NCI-H510A treated with DMSO at 0.1 percent for 48 hours (cell line): ENCODE data around the gene RSF1.
"Not testable (repeated sequence)": the region's sequence is repeated elsewhere in the genome, so short reads cannot be mapped to it uniquely, and the experiment has no call there.

Experiments
- DNase-seq: peaks from one replicate; lab custom pipeline; 2025; lab: John Stamatoyannopoulos, UW

RSF1 gene, protein sequence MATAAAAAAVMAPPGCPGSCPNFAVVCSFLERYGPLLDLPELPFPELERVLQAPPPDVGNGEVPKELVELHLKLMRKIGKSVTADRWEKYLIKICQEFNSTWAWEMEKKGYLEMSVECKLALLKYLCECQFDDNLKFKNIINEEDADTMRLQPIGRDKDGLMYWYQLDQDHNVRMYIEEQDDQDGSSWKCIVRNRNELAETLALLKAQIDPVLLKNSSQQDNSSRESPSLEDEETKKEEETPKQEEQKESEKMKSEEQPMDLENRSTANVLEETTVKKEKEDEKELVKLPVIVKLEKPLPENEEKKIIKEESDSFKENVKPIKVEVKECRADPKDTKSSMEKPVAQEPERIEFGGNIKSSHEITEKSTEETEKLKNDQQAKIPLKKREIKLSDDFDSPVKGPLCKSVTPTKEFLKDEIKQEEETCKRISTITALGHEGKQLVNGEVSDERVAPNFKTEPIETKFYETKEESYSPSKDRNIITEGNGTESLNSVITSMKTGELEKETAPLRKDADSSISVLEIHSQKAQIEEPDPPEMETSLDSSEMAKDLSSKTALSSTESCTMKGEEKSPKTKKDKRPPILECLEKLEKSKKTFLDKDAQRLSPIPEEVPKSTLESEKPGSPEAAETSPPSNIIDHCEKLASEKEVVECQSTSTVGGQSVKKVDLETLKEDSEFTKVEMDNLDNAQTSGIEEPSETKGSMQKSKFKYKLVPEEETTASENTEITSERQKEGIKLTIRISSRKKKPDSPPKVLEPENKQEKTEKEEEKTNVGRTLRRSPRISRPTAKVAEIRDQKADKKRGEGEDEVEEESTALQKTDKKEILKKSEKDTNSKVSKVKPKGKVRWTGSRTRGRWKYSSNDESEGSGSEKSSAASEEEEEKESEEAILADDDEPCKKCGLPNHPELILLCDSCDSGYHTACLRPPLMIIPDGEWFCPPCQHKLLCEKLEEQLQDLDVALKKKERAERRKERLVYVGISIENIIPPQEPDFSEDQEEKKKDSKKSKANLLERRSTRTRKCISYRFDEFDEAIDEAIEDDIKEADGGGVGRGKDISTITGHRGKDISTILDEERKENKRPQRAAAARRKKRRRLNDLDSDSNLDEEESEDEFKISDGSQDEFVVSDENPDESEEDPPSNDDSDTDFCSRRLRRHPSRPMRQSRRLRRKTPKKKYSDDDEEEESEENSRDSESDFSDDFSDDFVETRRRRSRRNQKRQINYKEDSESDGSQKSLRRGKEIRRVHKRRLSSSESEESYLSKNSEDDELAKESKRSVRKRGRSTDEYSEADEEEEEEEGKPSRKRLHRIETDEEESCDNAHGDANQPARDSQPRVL (N-terminal part only)

GRCh38 chr11:77820565-77821348, at the start of gene RSF1, which contains the start of gene AAMDC:
Gene RSF1, minus strand, starts transcription at chr11:77820722. Its CDS starts 8 bp downstream, at chr11:77820714.
Gene AAMDC, plus strand, starts transcription at chr11:77821144. Its CDS starts 21,353 bp downstream, at chr11:77842497.
- peak; percentile 97 for DNase-seq

GRCh38 chr11:77868744-77869143, 48.2 kb upstream of the RSF1 start:
- DNase-seq: no peak

DNA sequence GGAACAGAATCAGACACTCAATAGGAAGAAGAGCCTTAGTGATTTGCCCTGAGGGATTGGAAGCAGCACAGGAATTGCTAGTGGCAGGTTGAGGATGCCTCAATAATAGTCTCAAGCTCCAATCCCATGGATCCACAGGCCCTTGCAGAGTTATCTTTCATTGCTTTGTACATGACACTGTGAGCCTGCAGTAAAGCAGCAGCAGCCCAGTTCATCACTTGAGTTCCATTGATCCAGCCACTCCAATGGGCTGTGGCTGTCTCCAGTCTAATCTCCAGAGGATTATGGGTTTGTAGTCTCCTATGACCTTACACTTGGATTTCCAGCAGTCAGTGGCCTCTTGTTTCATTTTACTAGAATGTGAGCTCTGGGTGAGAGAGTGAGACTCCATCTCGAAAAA, 45.8 kb upstream of the RSF1 start:
- DNase-seq: no peak

DNA sequence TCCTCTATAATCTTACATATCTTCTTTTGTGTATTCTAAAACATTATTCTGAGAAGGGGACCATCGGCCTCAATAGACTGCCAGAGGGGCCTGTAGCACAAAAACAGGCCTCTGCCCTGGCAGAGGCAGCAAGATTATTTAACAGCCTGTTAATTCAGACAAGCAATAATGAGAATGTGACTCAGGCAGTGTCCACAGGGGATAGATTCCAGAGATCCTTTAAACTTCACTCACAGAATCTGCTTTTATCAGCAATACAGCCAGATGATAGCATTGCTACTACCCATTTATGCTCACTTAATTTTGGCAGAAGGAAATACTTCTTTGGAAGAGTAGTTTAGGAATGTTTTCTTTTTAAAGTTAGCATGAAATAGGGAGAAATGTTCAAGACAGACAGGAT, 45.3 kb upstream of the RSF1 start:
- no peak for DNase-seq

DNA sequence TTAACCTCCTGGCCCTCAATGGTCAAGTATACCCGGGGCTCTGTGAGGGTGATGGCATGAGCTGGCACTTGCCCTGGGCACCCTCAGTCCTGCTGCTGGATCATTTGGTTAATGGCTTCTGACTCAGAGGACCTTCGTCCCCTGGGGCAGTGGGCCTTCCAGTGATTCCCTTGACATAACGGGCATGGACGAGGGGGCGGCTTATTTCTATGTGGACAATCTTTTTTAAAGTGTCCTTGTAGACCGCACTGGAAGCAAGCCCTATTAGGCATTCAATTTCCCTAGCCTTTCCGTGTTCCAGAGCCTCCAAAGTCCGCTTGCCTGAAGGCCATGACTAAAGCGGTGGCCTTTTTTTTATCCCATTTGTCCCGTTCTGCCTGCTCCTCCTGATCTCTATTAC, 40.9 kb upstream of the RSF1 start:
- not testable (repeated sequence) for DNase-seq

- DNase-seq: not testable (repeated sequence)
These were observed 37.5 kb upstream of the RSF1 start for GRCh38 chr11:77857906-77858457.

- no peak for DNase-seq
These were observed 34.3 kb upstream of the RSF1 start for GRCh38 chr11:77854838-77855237.

DNA sequence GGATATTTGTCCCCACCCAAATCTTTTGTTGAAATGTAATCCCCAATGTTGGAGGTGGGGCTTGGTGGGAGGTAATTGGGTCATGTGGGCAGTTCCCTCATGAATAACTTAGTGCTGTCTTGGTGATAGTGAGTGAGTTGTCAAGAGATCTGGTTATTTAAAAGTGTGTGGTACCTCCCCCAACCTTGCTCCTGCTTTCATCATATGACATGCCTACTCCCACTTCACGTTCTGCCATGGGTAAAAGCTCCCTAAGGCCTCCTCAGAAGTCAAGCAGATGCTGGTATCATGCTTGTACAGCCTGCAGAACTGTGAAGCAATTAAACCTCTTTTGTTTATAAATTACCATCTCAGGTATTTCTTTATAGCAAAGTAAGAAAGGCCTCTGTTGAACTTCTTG, 31.0 kb upstream of the RSF1 start:
- no peak for DNase-seq

GRCh38 chr11:77843700-77844099, 23.2 kb upstream of the RSF1 start:
- not testable (repeated sequence) for DNase-seq

GRCh38 chr11:77842441-77843121, 22.1 kb upstream of the RSF1 start:
- no peak for DNase-seq

DNA sequence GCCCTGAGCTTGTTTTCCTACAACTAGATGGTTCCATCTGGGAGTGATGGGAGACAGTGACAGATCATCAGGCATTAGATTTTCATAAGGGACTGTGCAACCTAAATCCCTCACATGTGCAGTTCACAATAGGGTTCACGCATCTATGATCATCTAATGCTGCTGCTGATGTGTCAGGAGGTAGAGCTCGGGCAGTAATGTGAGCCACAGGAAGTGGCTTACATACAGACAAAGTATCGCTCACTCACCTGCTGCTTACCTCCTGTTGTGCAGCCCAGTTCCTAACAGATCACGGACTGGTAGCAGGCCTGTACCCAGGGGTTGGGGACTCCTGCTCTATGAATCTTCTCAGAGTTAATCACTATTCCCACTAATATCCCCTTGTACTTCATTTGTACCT, 12.8 kb upstream of the RSF1 start:
- DNase-seq: no peak

DNA sequence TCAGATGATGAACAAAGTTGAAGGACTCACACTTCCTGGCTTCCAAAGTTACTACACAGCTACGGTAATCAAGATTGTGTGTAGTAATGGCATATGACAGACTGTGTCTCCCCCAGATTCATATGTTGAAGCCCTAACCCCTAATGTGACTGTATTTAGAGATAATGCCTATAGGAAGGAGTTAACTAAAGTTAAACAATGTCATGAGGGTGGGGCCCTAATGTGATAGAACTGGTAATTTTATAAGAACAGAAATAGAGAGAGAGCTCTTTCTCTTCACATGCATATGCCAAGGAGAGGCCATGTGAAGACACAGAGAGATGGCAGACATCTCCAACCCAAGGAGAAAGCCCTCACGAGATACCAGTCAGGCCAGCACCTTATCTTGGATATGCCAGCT, 8.4 kb upstream of the RSF1 start:
- no peak for DNase-seq

- no peak for DNase-seq
These were observed 3.3 kb upstream of the RSF1 start for GRCh38 chr11:77823775-77824174.

DNA sequence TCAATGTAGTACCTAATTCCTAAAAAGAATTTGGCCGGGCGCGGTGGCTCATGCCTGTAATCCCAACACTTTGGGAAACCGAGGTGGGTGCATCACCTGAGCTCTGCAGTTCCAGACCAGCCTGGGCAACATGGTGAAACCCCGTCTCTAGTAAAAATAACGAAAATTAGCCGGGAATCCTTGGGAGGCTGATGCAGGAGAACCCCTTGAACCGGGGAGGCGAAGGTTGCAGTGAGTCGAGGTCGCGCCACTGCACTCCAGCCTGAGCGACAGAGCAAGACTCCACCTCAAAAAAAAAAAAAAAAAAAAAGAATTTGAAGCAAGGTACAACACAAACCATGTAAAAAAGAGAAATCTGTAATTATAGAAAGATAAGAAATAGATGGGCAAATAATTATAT, 1.6 kb upstream of the RSF1 start:
- DNase-seq: not testable (repeated sequence)

GRCh38 chr11:77821349-77821851, 878 bp upstream of the RSF1 start:
- no peak for DNase-seq

GRCh38 chr11:77819921-77820564, 479 bp downstream of the RSF1 start:
- no peak for DNase-seq

DNA sequence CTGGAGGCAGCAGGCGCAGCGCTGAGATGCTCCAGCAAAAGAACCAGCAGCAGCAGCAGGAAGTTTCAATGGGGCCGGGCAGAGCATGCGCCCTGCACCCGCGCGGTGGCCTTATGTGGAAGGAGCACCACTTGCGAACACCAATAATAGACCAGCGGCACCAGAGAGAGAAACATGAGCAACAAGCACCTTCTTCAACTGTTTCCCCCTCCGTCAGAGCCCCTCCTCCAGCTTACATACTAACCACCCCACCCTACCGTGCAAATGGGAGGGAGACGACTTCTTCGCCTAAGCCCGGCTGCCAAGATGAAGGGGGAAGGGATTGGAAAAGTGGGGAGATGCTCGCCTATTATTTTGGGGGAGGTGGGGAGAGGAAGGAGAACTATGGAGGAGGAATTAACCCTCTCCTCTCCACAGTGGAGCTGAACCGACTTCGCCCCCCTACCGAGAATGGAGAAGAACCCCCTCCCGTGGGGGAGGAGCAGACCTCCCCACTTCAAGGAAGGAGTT, 1.1 kb downstream of the RSF1 start:
- peak; percentile 95 for DNase-seq

DNA sequence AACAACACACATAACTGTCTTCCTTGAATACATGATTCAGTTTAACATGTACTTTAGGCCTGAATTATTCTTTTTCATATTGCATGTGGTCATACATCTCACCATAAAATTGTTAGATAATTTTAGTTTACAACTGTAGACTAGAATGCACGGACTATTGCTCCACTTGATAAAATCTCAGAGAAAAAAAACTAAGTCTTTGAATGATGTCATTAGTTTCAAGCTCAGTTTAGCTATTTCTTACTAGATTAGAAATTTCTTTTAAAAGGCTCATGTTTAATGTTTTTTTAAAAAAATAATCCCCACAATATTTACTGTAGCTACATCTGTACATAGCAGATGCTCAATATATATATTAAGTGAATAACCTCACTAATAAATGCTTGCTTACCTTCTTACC, 5.1 kb downstream of the RSF1 start:
- no peak for DNase-seq

GRCh38 chr11:77814848-77815247, 5.7 kb downstream of the RSF1 start:
- DNase-seq: no peak
